Peyer's patch (tissue), 4 donors: ENCODE results near the gene PPM1E.

Experiments used
- POLR2A ChIP-seq, 2 donors: fragments of 450-650 bp; IDR thresholded peaks; one replicate each; pipeline ENCODE4 v1.5.1; 2017; ENCODE audit warnings: antibody characterized with exemption in 2 of 2, mild to moderate bottlenecking in 2 of 2, moderate library complexity in 2 of 2
- TF ChIP-seq, protein P1 (sequence below), 6 experiments: fragments of 450-650 bp in 4 of 6; fragments of 200-600 bp in 2 of 6; sonication (generic) in 1 of 6; IDR thresholded peaks; one replicate each; pipeline ENCODE4 v1.5.1; 2017 to 2019; ENCODE audit warnings: antibody characterized with exemption in 6 of 6, mild to moderate bottlenecking in 3 of 6, moderate library complexity in 1 of 6

DNA sequence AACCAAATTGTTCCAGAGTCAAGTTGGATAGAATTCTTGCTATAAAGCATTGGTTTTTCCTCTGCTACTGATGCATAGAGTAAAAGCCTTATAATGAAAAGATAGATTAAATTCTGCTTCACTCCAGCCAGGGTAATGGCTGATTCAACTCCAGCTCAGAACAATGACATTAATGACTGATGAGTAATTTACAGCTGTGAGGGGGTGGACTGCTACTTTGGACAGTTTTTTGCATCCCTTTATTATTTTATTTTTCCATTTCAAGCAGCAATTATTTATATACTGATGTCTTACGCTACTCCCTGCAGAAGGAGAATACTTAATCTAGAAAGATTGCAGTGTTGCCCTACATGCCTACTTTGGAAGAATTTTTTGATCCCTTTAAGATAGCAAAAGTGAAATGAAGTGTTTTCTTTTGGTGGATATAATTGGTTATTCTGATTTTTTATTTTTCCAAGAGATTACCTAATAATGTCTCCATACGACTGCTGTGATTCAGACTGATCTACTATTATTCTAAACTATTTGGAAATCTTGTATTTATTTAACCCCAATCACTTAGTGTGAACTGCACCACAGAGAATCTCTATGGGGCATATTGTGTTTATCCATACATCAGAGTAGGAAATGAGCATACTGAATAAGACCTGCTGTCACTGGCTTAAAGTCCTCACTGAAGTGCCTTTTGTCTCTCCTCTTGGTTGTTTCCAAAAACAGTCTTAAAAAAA lies 201.5 kb downstream of the PPM1E start:
- TF ChIP-seq, protein P1, sequence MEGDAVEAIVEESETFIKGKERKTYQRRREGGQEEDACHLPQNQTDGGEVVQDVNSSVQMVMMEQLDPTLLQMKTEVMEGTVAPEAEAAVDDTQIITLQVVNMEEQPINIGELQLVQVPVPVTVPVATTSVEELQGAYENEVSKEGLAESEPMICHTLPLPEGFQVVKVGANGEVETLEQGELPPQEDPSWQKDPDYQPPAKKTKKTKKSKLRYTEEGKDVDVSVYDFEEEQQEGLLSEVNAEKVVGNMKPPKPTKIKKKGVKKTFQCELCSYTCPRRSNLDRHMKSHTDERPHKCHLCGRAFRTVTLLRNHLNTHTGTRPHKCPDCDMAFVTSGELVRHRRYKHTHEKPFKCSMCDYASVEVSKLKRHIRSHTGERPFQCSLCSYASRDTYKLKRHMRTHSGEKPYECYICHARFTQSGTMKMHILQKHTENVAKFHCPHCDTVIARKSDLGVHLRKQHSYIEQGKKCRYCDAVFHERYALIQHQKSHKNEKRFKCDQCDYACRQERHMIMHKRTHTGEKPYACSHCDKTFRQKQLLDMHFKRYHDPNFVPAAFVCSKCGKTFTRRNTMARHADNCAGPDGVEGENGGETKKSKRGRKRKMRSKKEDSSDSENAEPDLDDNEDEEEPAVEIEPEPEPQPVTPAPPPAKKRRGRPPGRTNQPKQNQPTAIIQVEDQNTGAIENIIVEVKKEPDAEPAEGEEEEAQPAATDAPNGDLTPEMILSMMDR (IDR thresholded peaks at IDR 0.05), result no peak
- TF ChIP-seq POLR2A (IDR thresholded peaks at IDR 0.05), result no peak
